ENCODE results near the gene IGSF8. TPM values are rescaled to one million over a fixed set of nuclear protein-coding genes. Genes with fewer than 3 reads are reported as not detected.

The IGSF8 gene
- total RNA-seq, 1 experiment from 2014 or later, result 56.2 TPM

GRCh38 chr1:160049101-160049500 lies 49.3 kb downstream of the IGSF8 start:
- Histone ChIP-seq H2AFZ (ENCODE audit: low read length) (no peak overlapping the region), H2BK20ac (ENCODE audit: low read depth, low read length, poor library complexity, severe bottlenecking) (no peak overlapping the region), H3K14ac (ENCODE audit: insufficient read depth, low read length) (no peak overlapping the region), H2BK5ac (ENCODE audit: insufficient read length, low read length) (no peak overlapping the region), H3K4me2 (ENCODE audit: insufficient read depth, insufficient read length, low read length) (no peak overlapping the region), H3K18ac (ENCODE audit: insufficient read length, low read depth, low read length) (no peak overlapping the region), H3K9ac (ENCODE audit: extremely low read depth, insufficient read length, low read length) (no peak overlapping the region), H4K91ac (ENCODE audit: insufficient read length, low read depth, low read length) (no peak overlapping the region), H3K79me1 (ENCODE audit: insufficient read depth, low read depth, low read length, poor library complexity, severe bottlenecking) (no peaks in the 10 kb centered on the region), H2BK15ac (ENCODE audit: low read depth, low read length) (no peak overlapping the region), H3K79me2 (ENCODE audit: insufficient read depth, low read length) (no peaks in the 10 kb centered on the region), H3T11ph (ENCODE audit: low read length) (no peak overlapping the region), H4K20me1 (ENCODE audit: control insufficient read depth, insufficient read depth, insufficient read length) (no peaks in the 10 kb centered on the region), H2BK12ac (ENCODE audit: insufficient read length, low read depth, low read length) (no peak overlapping the region), H3K4ac (ENCODE audit: low read depth, low read length) (no peak overlapping the region), H3K27ac (ENCODE audit: insufficient read length, low read depth, low read length) (no peak overlapping the region), H4K5ac (ENCODE audit: insufficient read length, low read depth, low read length) (no peak overlapping the region), H3K27me3 (ENCODE audit: insufficient read depth, low read length) (no peaks in the 10 kb centered on the region), H3K56ac (ENCODE audit: insufficient read length, low read depth, low read length) (no peak overlapping the region), H3K23me2 (ENCODE audit: insufficient read length, low read depth, low read length, poor library complexity, severe bottlenecking) (no peaks in the 10 kb centered on the region), H3K23ac (ENCODE audit: insufficient read length, low read depth, low read length) (no peak overlapping the region), H3K4me1 (ENCODE audit: insufficient read depth, low read length) (peaks cover 6% of the 10 kb centered on the region; the same call in 1 of the 2 replicates), H4K8ac (replicated peaks; ENCODE audit: insufficient read length, low read depth, low read length) (no peak overlapping the region), H2AK5ac (ENCODE audit: insufficient read length, low read length) (no peak overlapping the region), H2BK120ac (ENCODE audit: low read depth, low read length, poor library complexity, severe bottlenecking) (no peak overlapping the region), H3K9me3 (ENCODE audit: control insufficient read depth, low read depth, low read length) (no peaks in the 10 kb centered on the region)
- Mint-ChIP-seq H3K4me3 (no peak overlapping the region), H3K27me3 (ENCODE audit: low read depth) (peaks cover 20% of the 10 kb centered on the region), H3K9me3 (no peaks in the 10 kb centered on the region), H3K27ac (no peak overlapping the region), H3K36me3 (ENCODE audit: insufficient read depth in 1 of 3, low read depth in 3 of 3) (no peaks in the 10 kb centered on the region), H3K4me1 (peaks cover 28 to 35% of the 10 kb centered on the region in 2 experiments)
- no peak for TF ChIP-seq CTCF (conservative IDR thresholded peaks at IDR 0.05)
- WGBS (ENCODE audit: extremely low coverage, insufficient read length, low lambda C conversion rate), result no CpG with 5 or more reads among the region's 3 CpGs
- DNase-seq, result no peak

All from H9 (cell line).